DOHH2 (cell line): Measurements from ENCODE around the gene TTLL9.

Experiments used
- H3F3A ChIP-seq: fragments of 200-600 bp; sonication (generic), shearing (Covaris generic); 2 replicates; pipeline ENCODE4 v1.6.0; 2016; ENCODE audit warnings: antibody characterized with exemption, mild to moderate bottlenecking; ENCODE audit not compliant: control insufficient read depth, insufficient read depth
- H3K27ac ChIP-seq: fragments of 200-600 bp; sonication (generic); 2 replicates; pipeline ENCODE4 v1.5.1; 2014; ENCODE audit warnings: low read depth, mild to moderate bottlenecking, low read length, moderate library complexity
- H3K27me3 ChIP-seq: fragments of 200-600 bp; sonication (generic); 2 replicates; pipeline ENCODE4 v1.6.1; 2014; ENCODE audit warnings: mild to moderate bottlenecking, low read length, mixed read lengths; ENCODE audit not compliant: control insufficient read depth
- H3K36me3 ChIP-seq: fragments of 200-600 bp; sonication (generic); 2 replicates; pipeline ENCODE4 v1.6.1; 2014; ENCODE audit warnings: mild to moderate bottlenecking, low read length, moderate library complexity, mixed read lengths; ENCODE audit not compliant: control insufficient read depth
- H3K4me1 ChIP-seq: fragments of 200-600 bp; sonication (generic); 2 replicates; pipeline ENCODE4 v1.6.1; 2014; ENCODE audit warnings: mild to moderate bottlenecking, low read length, mixed read lengths; ENCODE audit not compliant: control insufficient read depth
- H3K4me2 ChIP-seq: fragments of 200-600 bp; sonication (generic); 2 replicates; pipeline ENCODE4 v1.6.0; 2014; ENCODE audit warnings: mild to moderate bottlenecking, low read length, moderate library complexity
- H3K4me3 ChIP-seq: fragments of 200-600 bp; sonication (generic); 2 replicates; pipeline ENCODE4 v1.5.1; 2014; ENCODE audit warnings: mild to moderate bottlenecking, low read length, mixed read lengths
- H3K79me2 ChIP-seq: fragments of 200-600 bp; sonication (generic); 2 replicates; pipeline ENCODE4 v1.6.1; 2014; ENCODE audit warnings: mild to moderate bottlenecking, low read length, mixed read lengths; ENCODE audit not compliant: control insufficient read depth
- H3K9me2 ChIP-seq: fragments of 200-600 bp; sonication (generic); replicated peaks from 2 replicates; pipeline ENCODE4 v1.6.1; 2014; ENCODE audit warnings: mild to moderate bottlenecking, low read length, mixed read lengths; ENCODE audit not compliant: control insufficient read depth
- H3K9me3 ChIP-seq: fragments of 200-600 bp; sonication (generic); 2 replicates; pipeline ENCODE4 v1.6.1; 2014; ENCODE audit warnings: antibody characterized with exemption, low read length, mixed read lengths; ENCODE audit not compliant: control insufficient read depth, insufficient read depth
- H4K20me1 ChIP-seq: fragments of 200-600 bp; sonication (generic); 2 replicates; pipeline ENCODE4 v1.6.0; 2014; ENCODE audit warnings: low read depth, mild to moderate bottlenecking, antibody characterized with exemption, low read length, moderate library complexity; ENCODE audit not compliant: control insufficient read depth, insufficient read depth
- EZH2phosphoT487 ChIP-seq: fragments of 200-600 bp; sonication (generic); IDR thresholded peaks from 2 replicates; pipeline ENCODE4 v1.6.1; 2017; ENCODE audit warnings: borderline replicate concordance, mild to moderate bottlenecking, antibody characterized with exemption, low read length, moderate library complexity, mixed read lengths
- TF ChIP-seq, protein P1 (sequence below): fragments of 200-600 bp; sonication (generic); IDR thresholded peaks from one replicate; pipeline ENCODE4 v1.5.1; 2014; ENCODE audit warnings: antibody characterized with exemption, mild to moderate bottlenecking, low read depth, low read length; ENCODE audit not compliant: poor library complexity, severe bottlenecking

The TTLL9 gene

DNA sequence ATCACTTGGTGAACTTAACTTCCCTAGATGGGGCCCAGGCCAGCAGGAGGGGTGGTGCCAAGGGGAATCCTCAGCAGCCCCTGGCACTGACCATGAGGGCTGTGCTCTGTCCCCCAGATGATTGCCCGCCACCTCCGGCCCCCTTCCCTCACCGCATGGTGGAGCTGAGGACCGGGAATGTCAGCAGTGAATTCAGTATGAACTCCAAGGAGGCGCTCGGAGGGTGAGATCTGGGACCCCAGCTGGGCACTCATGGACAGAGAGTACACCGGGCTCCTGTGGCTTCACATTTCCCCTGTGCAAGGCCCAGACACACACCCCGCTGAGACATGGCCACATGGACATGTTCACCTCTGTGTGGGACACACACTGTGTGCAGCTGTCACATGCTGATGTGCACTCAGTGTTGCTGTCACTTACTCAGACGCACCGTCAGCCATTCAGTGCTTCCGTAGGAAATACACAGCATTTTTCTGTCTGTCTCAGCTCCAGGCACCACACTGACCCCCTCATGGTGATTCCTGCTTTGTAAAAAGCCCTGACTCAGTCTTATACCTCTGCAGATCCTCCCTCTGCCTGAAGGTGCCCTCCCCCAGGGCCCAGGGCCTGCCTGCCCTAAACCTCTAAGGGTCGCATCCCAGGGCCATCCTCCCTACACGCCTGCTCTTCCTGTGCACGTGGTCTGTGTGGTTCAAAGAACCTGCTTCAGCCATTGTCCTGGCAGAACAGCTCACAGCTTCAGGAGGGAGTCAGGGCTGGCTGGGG, 46.9 kb upstream of the TTLL9 start:
- no peak overlapping the region for H3K27ac ChIP-seq
- no peak overlapping the region; the same call in 1 of the 2 replicates for H3K4me2 ChIP-seq

DNA sequence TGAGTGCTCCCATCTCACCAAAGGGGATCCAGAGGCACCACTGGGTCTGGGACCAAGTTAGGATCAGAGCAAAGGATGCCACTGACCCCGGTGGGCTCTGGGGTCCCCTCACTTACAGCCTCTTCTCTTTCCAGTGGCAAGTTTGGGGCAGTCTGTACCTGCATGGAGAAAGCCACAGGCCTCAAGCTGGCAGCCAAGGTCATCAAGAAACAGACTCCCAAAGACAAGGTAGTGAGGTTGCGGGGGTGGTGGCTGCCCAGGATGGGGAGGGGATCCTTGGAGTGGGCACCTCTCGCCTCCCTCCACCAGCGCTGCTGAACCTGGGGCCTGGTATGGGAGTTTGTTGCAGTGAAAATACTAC, 46.3 kb upstream of the TTLL9 start:
- Histone ChIP-seq H3K4me2 (no peak overlapping the region), H4K20me1 (no peaks in the 10 kb centered on the region; the same call in 1 of the 2 replicates), H3K4me3 (no peak overlapping the region), H3K9me3 (no peaks in the 10 kb centered on the region), H3K9me2 (no peaks in the 10 kb centered on the region), H3K4me1 (peaks cover 6% of the 10 kb centered on the region; the same call in 1 of the 2 replicates), H3K79me2 (no peaks in the 10 kb centered on the region), H3K36me3 (no peaks in the 10 kb centered on the region), H3K27ac (no peak overlapping the region), H3K27me3 (no peaks in the 10 kb centered on the region), H3F3A (no peaks in the 10 kb centered on the region)
- TF ChIP-seq EZH2phosphoT487 = no peak
- TF ChIP-seq, protein P1, sequence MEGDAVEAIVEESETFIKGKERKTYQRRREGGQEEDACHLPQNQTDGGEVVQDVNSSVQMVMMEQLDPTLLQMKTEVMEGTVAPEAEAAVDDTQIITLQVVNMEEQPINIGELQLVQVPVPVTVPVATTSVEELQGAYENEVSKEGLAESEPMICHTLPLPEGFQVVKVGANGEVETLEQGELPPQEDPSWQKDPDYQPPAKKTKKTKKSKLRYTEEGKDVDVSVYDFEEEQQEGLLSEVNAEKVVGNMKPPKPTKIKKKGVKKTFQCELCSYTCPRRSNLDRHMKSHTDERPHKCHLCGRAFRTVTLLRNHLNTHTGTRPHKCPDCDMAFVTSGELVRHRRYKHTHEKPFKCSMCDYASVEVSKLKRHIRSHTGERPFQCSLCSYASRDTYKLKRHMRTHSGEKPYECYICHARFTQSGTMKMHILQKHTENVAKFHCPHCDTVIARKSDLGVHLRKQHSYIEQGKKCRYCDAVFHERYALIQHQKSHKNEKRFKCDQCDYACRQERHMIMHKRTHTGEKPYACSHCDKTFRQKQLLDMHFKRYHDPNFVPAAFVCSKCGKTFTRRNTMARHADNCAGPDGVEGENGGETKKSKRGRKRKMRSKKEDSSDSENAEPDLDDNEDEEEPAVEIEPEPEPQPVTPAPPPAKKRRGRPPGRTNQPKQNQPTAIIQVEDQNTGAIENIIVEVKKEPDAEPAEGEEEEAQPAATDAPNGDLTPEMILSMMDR = no peak

More for the DNA sequence above, 46.9 kb upstream of the TTLL9 start:
- no peaks in the 10 kb centered on the region for H3K79me2 ChIP-seq
- H4K20me1 ChIP-seq = no peaks in the 10 kb centered on the region; the same call in 1 of the 2 replicates
- no peaks in the 10 kb centered on the region for H3K9me3 ChIP-seq
- peaks cover 6% of the 10 kb centered on the region; the same call in 1 of the 2 replicates for H3K4me1 ChIP-seq
- no peaks in the 10 kb centered on the region for H3K27me3 ChIP-seq
- no peaks in the 10 kb centered on the region for H3F3A ChIP-seq
- H3K4me3 ChIP-seq = no peak overlapping the region
- TF ChIP-seq EZH2phosphoT487 = no peak
- TF ChIP-seq, protein P1 = no peak
- no peaks in the 10 kb centered on the region for H3K9me2 ChIP-seq
- H3K36me3 ChIP-seq = no peaks in the 10 kb centered on the region

- Histone ChIP-seq H3K4me3 (no peak overlapping the region), H3F3A (no peaks in the 10 kb centered on the region), H3K9me2 (no peaks in the 10 kb centered on the region), H3K4me2 (no peak overlapping the region), H4K20me1 (no peaks in the 10 kb centered on the region; the same call in 1 of the 2 replicates), H3K9me3 (no peaks in the 10 kb centered on the region), H3K36me3 (no peaks in the 10 kb centered on the region), H3K27me3 (no peaks in the 10 kb centered on the region), H3K79me2 (no peaks in the 10 kb centered on the region), H3K4me1 (peaks cover 6% of the 10 kb centered on the region; the same call in 1 of the 2 replicates), H3K27ac (no peak overlapping the region)
- no peak for TF ChIP-seq EZH2phosphoT487
- TF ChIP-seq, protein P1 = no peak
These were observed 45.7 kb upstream of the TTLL9 start for GRCh38 chr20:31824554-31825313.
